HepG2 (cell line): ENCODE measurements around the gene ETFA. TPM values are rescaled to one million over a fixed set of nuclear protein-coding genes. Genes with fewer than 3 reads are reported as not detected.

Experiments
- ARID3A ChIP-seq: IDR thresholded peaks from 2 replicates; pipeline ENCODE4 v1.6.1; 2012; ENCODE audit warnings: low read depth, low read length, improper control_type of control experiment
- HNRNPK ChIP-seq: fragments of 200-400 bp; formaldehyde crosslinking; IDR thresholded peaks from 2 replicates; pipeline ENCODE4 v1.6.1; 2018; ENCODE audit warnings: low read length, low read depth, moderate library complexity, mild to moderate bottlenecking; ENCODE audit not compliant: poor library complexity, severe bottlenecking
- JDP2 ChIP-seq: sonication (generic); formaldehyde crosslinking; IDR thresholded peaks from 2 replicates; pipeline ENCODE4 v1.8.1; 2022; ENCODE audit warnings: missing genetic modification reagents, borderline replicate concordance
- MED13 ChIP-seq: sonication (generic); formaldehyde crosslinking; IDR thresholded peaks from 2 replicates; pipeline ENCODE4 v1.5.0; 2020; ENCODE audit warnings: missing genetic modification reagents
- PHF20 ChIP-seq: sonication (generic); formaldehyde crosslinking; IDR thresholded peaks from 2 replicates; pipeline ENCODE4 v1.5.0; 2020; ENCODE audit warnings: mild to moderate bottlenecking, missing genetic modification reagents
- RARG ChIP-seq: sonication (generic); formaldehyde crosslinking; IDR thresholded peaks from 2 replicates; pipeline ENCODE4 v1.4.0; 2020; ENCODE audit warnings: low read depth, mild to moderate bottlenecking, missing genetic modification reagents
- SIX1 ChIP-seq: sonication (generic); formaldehyde crosslinking; IDR thresholded peaks from 2 replicates; pipeline ENCODE4 v1.4.0; 2020; ENCODE audit warnings: missing genetic modification reagents, borderline replicate concordance
- SRY ChIP-seq: sonication (generic); formaldehyde crosslinking; IDR thresholded peaks from 2 replicates; pipeline ENCODE4 v1.8.0; 2022; ENCODE audit warnings: mild to moderate bottlenecking, missing genetic modification reagents
- STAT5B ChIP-seq: sonication (generic); formaldehyde crosslinking; IDR thresholded peaks from 2 replicates; pipeline ENCODE4 v1.4.0; 2020; ENCODE audit warnings: missing genetic modification reagents
- UBTF ChIP-seq: sonication (generic); formaldehyde crosslinking; IDR thresholded peaks from 2 replicates; pipeline ENCODE4 v1.4.0; 2020; ENCODE audit warnings: mild to moderate bottlenecking, missing genetic modification reagents
- ZBTB39 ChIP-seq: sonication (generic); formaldehyde crosslinking; IDR thresholded peaks from 2 replicates; pipeline ENCODE4 v1.5.0; 2020; ENCODE audit warnings: missing genetic modification reagents
- ZC3H13 ChIP-seq: sonication (generic); formaldehyde crosslinking; IDR thresholded peaks from 2 replicates; pipeline ENCODE4 v1.8.1; 2023; ENCODE audit warnings: mild to moderate bottlenecking, missing genetic modification reagents, moderate library complexity
- ZNF331 ChIP-seq: sonication (generic); formaldehyde crosslinking; IDR thresholded peaks from 2 replicates; pipeline ENCODE4 v1.4.0; 2020; ENCODE audit warnings: missing genetic modification reagents
- ZNF646 ChIP-seq: sonication (generic); formaldehyde crosslinking; IDR thresholded peaks from 2 replicates; pipeline ENCODE4 v1.9.0; 2021; ENCODE audit warnings: mild to moderate bottlenecking, missing genetic modification reagents
- ZNF672 ChIP-seq: sonication (generic); formaldehyde crosslinking; IDR thresholded peaks from 2 replicates; pipeline ENCODE4 v1.8.1; 2022; ENCODE audit warnings: missing genetic modification reagents
- ZNF747 ChIP-seq: sonication (generic); formaldehyde crosslinking; IDR thresholded peaks from 2 replicates; pipeline ENCODE4 v1.8.1; 2023; ENCODE audit warnings: missing genetic modification reagents, mild to moderate bottlenecking, borderline replicate concordance
- polyA plus RNA-seq, 8 experiments: library from polyadenylated mRNA; depleted of rRNA in 3 of 8; stranded (reverse) in 7 of 8; unstranded in 1 of 8; fragments of >200 nt; fragmentation: Illumina TruSeq in 4 of 8; extraction: Trizol in 4 of 8; gene quantifications; 2 replicates each; pipeline versions ENCODE4 v1.2.1 to v1.2.3, GENCODE V29; 2011 to 2016; ENCODE audit warnings: low read depth in 4 of 8, missing spikeins in 1 of 8, mixed read lengths in 1 of 8; ENCODE audit not compliant: insufficient read depth in 1 of 8
- total RNA-seq, 5 experiments: library from RNA; depleted of rRNA; stranded (reverse); fragments of >200 nt; fragmentation: Illumina TruSeq; extraction: Trizol; gene quantifications; 2 replicates each; pipeline ENCODE4 v1.2.3, GENCODE V29; 2016; ENCODE audit warnings: low read depth in 1 of 5

ETFA gene
- total and polyA plus RNA-seq, 2 of the 13 experiments (the other 11 are each of a cell fraction or from before 2014, with no cell fraction given): 291 to 396 TPM

- TF ChIP-seq ZNF646 (CRISPR knock-in tag) (no peak), ZC3H13 (0 out of 2 replicates have a peak, but pooled peaks have one; percentile 65), HNRNPK (no peak), ARID3A (0 out of 2 replicates have a peak, but pooled peaks have one; percentile 7), PHF20 (CRISPR knock-in tag) (peak; percentile 72), SIX1 (CRISPR knock-in tag) (no peak), ZNF331 (CRISPR knock-in tag) (peak; percentile 75), MED13 (no peak), STAT5B (CRISPR knock-in tag) (no peak), SRY (CRISPR knock-in tag) (no peak; the same call in 1 of the 2 replicates), UBTF (CRISPR knock-in tag) (peak; percentile 97), ZNF672 (CRISPR knock-in tag) (no peak), ZBTB39 (CRISPR knock-in tag) (no peak), JDP2 (CRISPR knock-in tag) (no peak), ZNF747 (peak; percentile 37; the same call in 1 of the 2 replicates), RARG (CRISPR knock-in tag) (no peak)
Observed at GRCh38 chr15:76311100-76311953, at the start of gene ETFA (continued).
